H1 (cell line): Measurements from ENCODE around the gene ACTL7A. TPM values are rescaled to one million over a fixed set of nuclear protein-coding genes. Genes with fewer than 3 reads are reported as not detected.

Experiments used
- CTCF ChIA-PET: fragments of 300-600 bp; sonication (Branson Sonifier 250); formaldehyde crosslinking; loops from one replicate; lab custom pipeline; 2021; ENCODE audit not compliant: partially characterized antibody; lab: Charles Lee
- POLR2A ChIA-PET: fragments of 300-600 bp; sonication (Branson Sonifier 250); formaldehyde crosslinking; loops from one replicate; lab custom pipeline; 2021; ENCODE audit warnings: inconsistent platforms; ENCODE audit not compliant: partially characterized antibody; lab: Charles Lee
- DNase-seq, 2 experiments: peaks; one replicate each; pipeline versions ENCODE4 v3.0.0 to v3.0.0-alpha.2; 2010 to 2022; ENCODE audit warnings: low spot score in 2 of 2, low read depth in 1 of 2, mixed read lengths in 1 of 2
- FAIRE-seq: peaks from 2 replicates; lab custom pipeline; 2011; peaks lifted over from hg19 to GRCh38; lab: Jason Lieb, UNC
- H2AFZ ChIP-seq: 2 replicates; pipeline ENCODE4 v1.8.1; 2012; ENCODE audit warnings: low read length, inconsistent platforms
- H2AK5ac ChIP-seq: 2 replicates; pipeline ENCODE4 v1.6.1; 2013; ENCODE audit warnings: low read depth, low read length
- H2BK120ac ChIP-seq: replicated peaks from 2 replicates; pipeline ENCODE3; 2013; ENCODE audit warnings: low read depth, low read length, inconsistent platforms
- H2BK12ac ChIP-seq: 2 replicates; pipeline ENCODE4 v1.6.1; 2013; ENCODE audit warnings: low read depth, low read length
- H2BK15ac ChIP-seq: 2 replicates; pipeline ENCODE4 v1.6.1; 2013; ENCODE audit warnings: low read length
- H2BK20ac ChIP-seq: 2 replicates; pipeline ENCODE4 v1.6.1; 2013; ENCODE audit warnings: low read length
- H2BK5ac ChIP-seq: 2 replicates; pipeline ENCODE4 v1.6.1; 2013; ENCODE audit warnings: low read depth, low read length
- H3K14ac ChIP-seq: 2 replicates; pipeline ENCODE4 v1.6.1; 2013; ENCODE audit warnings: inconsistent platforms; ENCODE audit not compliant: insufficient read length
- H3K18ac ChIP-seq: 2 replicates; pipeline ENCODE4 v1.6.1; 2013; ENCODE audit warnings: low read length; ENCODE audit errors: extremely low read depth
- H3K23ac ChIP-seq: 2 replicates; pipeline ENCODE4 v1.6.1; 2013; ENCODE audit warnings: inconsistent platforms; ENCODE audit not compliant: insufficient read length
- H3K23me2 ChIP-seq: 2 replicates; pipeline ENCODE4 v1.6.1; 2013; ENCODE audit warnings: low read depth, low read length
- H3K27ac ChIP-seq: 2 replicates; pipeline ENCODE4 v1.6.1; 2011; ENCODE audit warnings: low read depth, low read length, inconsistent platforms
- H3K27me3 ChIP-seq, 4 experiments: replicated peaks in 1 of 4; 1 replicate in 1 of 4; 2 replicates in 3 of 4; pipeline versions ENCODE4 v1.6.1 to v1.8.1; 2011 to 2013; ENCODE audit warnings: low read length in 3 of 4, mild to moderate bottlenecking in 3 of 4, inconsistent platforms in 2 of 4, mixed read lengths in 2 of 4, moderate library complexity in 1 of 4; ENCODE audit not compliant: control insufficient read depth in 3 of 4, insufficient read depth in 3 of 4; ENCODE audit errors: extremely low read depth in 1 of 4
- H3K36me3 ChIP-seq, 4 experiments: 2 replicates each; pipeline versions ENCODE4 v1.6.1 to v1.8.1; 2011 to 2013; ENCODE audit warnings: mild to moderate bottlenecking in 4 of 4, low read length in 3 of 4, moderate library complexity in 2 of 4, control low read depth in 1 of 4, inconsistent platforms in 1 of 4; ENCODE audit not compliant: insufficient read depth in 4 of 4, control insufficient read depth in 2 of 4
- H3K4ac ChIP-seq: replicated peaks from 2 replicates; pipeline ENCODE3; 2013; ENCODE audit warnings: low read length, low read depth, mixed read lengths, inconsistent platforms; ENCODE audit not compliant: insufficient read length
- H3K4me1 ChIP-seq, 4 experiments: replicated peaks in 1 of 4; 1 replicate in 1 of 4; 2 replicates in 3 of 4; pipeline versions ENCODE4 v1.6.1 to v1.8.1; 2011 to 2013; ENCODE audit warnings: low read length in 3 of 4, inconsistent platforms in 2 of 4, mixed read lengths in 1 of 4; ENCODE audit not compliant: insufficient read depth in 4 of 4, control insufficient read depth in 3 of 4
- H3K4me2 ChIP-seq, 2 experiments: 2 replicates each; pipeline versions ENCODE4 v1.6.1 to v1.8.1; 2011 to 2013; ENCODE audit warnings: low read depth in 2 of 2, low read length in 2 of 2, control low read depth in 1 of 2, inconsistent platforms in 1 of 2, mild to moderate bottlenecking in 1 of 2; ENCODE audit not compliant: insufficient read depth in 1 of 2
- H3K4me3 ChIP-seq, 4 experiments: fragments of 200-600, 300-600 bp in 1 of 4; sonication (generic), shearing (Covaris generic), sonication (Bioruptor Twin) in 1 of 4; 2 replicates each; pipeline versions ENCODE4 v1.5.1 to v1.8.1; 2011 to 2016; ENCODE audit warnings: low read length in 4 of 4, low read depth in 3 of 4, control low read depth in 2 of 4, inconsistent platforms in 2 of 4, mild to moderate bottlenecking in 2 of 4, mixed read lengths in 1 of 4, moderate library complexity in 1 of 4; ENCODE audit not compliant: insufficient read depth in 2 of 4; ENCODE audit errors: extremely low read depth in 1 of 4
- H3K56ac ChIP-seq: replicated peaks from 2 replicates; pipeline ENCODE3; 2013; ENCODE audit warnings: low read depth, mild to moderate bottlenecking, mixed read lengths, low read length, inconsistent platforms; ENCODE audit not compliant: insufficient read length
- H3K79me1 ChIP-seq: 2 replicates; pipeline ENCODE4 v1.6.1; 2013; ENCODE audit warnings: low read depth, low read length, control low read depth
- H3K79me2 ChIP-seq, 2 experiments: 2 replicates each; pipeline versions ENCODE4 v1.6.1 to v1.8.1; 2012 to 2013; ENCODE audit warnings: low read length in 2 of 2, mild to moderate bottlenecking in 2 of 2, inconsistent platforms in 1 of 2; ENCODE audit not compliant: insufficient read depth in 2 of 2, control insufficient read depth in 1 of 2
- H3K9ac ChIP-seq, 4 experiments: replicated peaks in 1 of 4; 1 replicate in 1 of 4; 2 replicates in 3 of 4; pipeline versions ENCODE4 v1.6.1 to v1.8.1; 2011 to 2013; ENCODE audit warnings: low read depth in 3 of 4, low read length in 3 of 4, control low read depth in 2 of 4, mild to moderate bottlenecking in 2 of 4, moderate library complexity in 2 of 4, inconsistent platforms in 1 of 4; ENCODE audit errors: extremely low read depth in 1 of 4
- H3K9me3 ChIP-seq, 2 experiments: 2 replicates each; pipeline versions ENCODE4 v1.6.1 to v1.8.1; 2012 to 2013; ENCODE audit warnings: mild to moderate bottlenecking in 2 of 2, moderate library complexity in 2 of 2, control low read depth in 1 of 2, inconsistent platforms in 1 of 2, low read depth in 1 of 2, low read length in 1 of 2, mixed read lengths in 1 of 2; ENCODE audit not compliant: insufficient read depth in 2 of 2
- H4K20me1 ChIP-seq, 2 experiments: replicated peaks in 1 of 2; 2 replicates each; pipeline versions ENCODE3 to v1.8.1; 2011 to 2013; ENCODE audit warnings: inconsistent platforms in 2 of 2, low read length in 2 of 2, mild to moderate bottlenecking in 1 of 2; ENCODE audit not compliant: insufficient read depth in 2 of 2, control insufficient read depth in 1 of 2
- H4K5ac ChIP-seq: 2 replicates; pipeline ENCODE4 v1.6.1; 2013; ENCODE audit warnings: low read length, low read depth, mixed read lengths, inconsistent platforms; ENCODE audit not compliant: insufficient read length
- H4K8ac ChIP-seq: 2 replicates; pipeline ENCODE4 v1.8.0; 2013; ENCODE audit warnings: mild to moderate bottlenecking, moderate library complexity, low read length, inconsistent platforms; ENCODE audit not compliant: insufficient read depth; ENCODE audit errors: extremely low read depth
- H4K91ac ChIP-seq: replicated peaks from 2 replicates; pipeline ENCODE3; 2013; ENCODE audit warnings: low read length, mixed read lengths, inconsistent platforms; ENCODE audit not compliant: insufficient read length
- SP1 ChIP-seq: IDR thresholded peaks from 2 replicates; pipeline ENCODE4 v1.6.1; 2011; ENCODE audit warnings: low read depth, low read length
- WGBS, 2 experiments: shearing (Covaris generic) in 1 of 2; methylation state at CpG; one replicate each; pipeline versions ENCODE4 v1.1.6 to v1.1.7; 2013 to 2015; ENCODE audit warnings: low lambda C conversion rate in 2 of 2, mixed read lengths in 2 of 2, inconsistent platforms in 1 of 2, low coverage in 1 of 2, missing lambda C conversion rate in 1 of 2; ENCODE audit not compliant: insufficient replicate concordance in 2 of 2, insufficient coverage in 1 of 2, insufficient read length in 1 of 2; ENCODE audit errors: extremely low coverage in 1 of 2, missing lambda C conversion rate in 1 of 2; 5-methylcytosine and 5-hydroxymethylcytosine counted together
- polyA plus RNA-seq, 7 experiments: library from polyadenylated mRNA; depleted of rRNA in 3 of 7; stranded (reverse) in 5 of 7; unstranded in 2 of 7; fragments of >200 nt in 5 of 7; fragments of 200-250 nt in 2 of 7; gene quantifications; 1 replicate in 5 of 7; 2 replicates in 1 of 7; 4 replicates in 1 of 7; pipeline versions ENCODE4 v1.2.1 to v1.2.3, GENCODE V29; 2011 to 2013; ENCODE audit warnings: missing spikeins in 2 of 7, mixed read lengths in 2 of 7
- total RNA-seq: library from RNA; stranded (reverse); fragmentation: NEBNext Ultra II Directional; extraction: Animal tissue kit (Norgen Biotek cat#: 25700); gene quantifications from 2 replicates; pipeline ENCODE4 v1.2.1, GENCODE V29; 2021

The ACTL7A gene
- total and polyA plus RNA-seq, 2 of the 8 experiments (the other 6 are each of a cell fraction or from before 2014, with no cell fraction given) = not detected

GRCh38 chr9:108877524-108877923, 15.5 kb downstream of the ACTL7A start:
- H3K4ac ChIP-seq = no peak overlapping the region
- POLR2A ChIA-PET = no interaction called here
- H3K4me3 ChIP-seq = no peak overlapping the region
- no peak overlapping the region for H2AK5ac ChIP-seq
- no peak overlapping the region for H4K8ac ChIP-seq
- CTCF ChIA-PET = interaction anchor here (0.6 to 1.3 kb wide), 4 partner anchors 24 to 562 kb away, joined by 3 to 4 read pairs (median 3); no protein-coding TSS in a partner anchor
- no peak overlapping the region for H3K18ac ChIP-seq
- H3K4me1 ChIP-seq = no peaks in the 10 kb centered on the region
- no peak overlapping the region for H2BK12ac ChIP-seq
- H3K23me2 ChIP-seq = no peaks in the 10 kb centered on the region
- H3K27me3 ChIP-seq = no peaks in the 10 kb centered on the region
- DNase-seq (no peak), FAIRE-seq (no peak)
- no peak overlapping the region for H2BK15ac ChIP-seq
- no peak overlapping the region for H3K9ac ChIP-seq
- no peaks in the 10 kb centered on the region for H4K20me1 ChIP-seq
- no peaks in the 10 kb centered on the region for H3K79me1 ChIP-seq
- no peaks in the 10 kb centered on the region for H3K79me2 ChIP-seq
- no peak overlapping the region for H2BK20ac ChIP-seq
- H3K27ac ChIP-seq = no peak overlapping the region
- no peak overlapping the region for H3K14ac ChIP-seq
- 94% methylated on average over 2 of the region's 2 CpGs; no CpG with 5 or more reads in 1 of the 2 experiments for WGBS, 2 experiments
- no peak overlapping the region for H2AFZ ChIP-seq
- no peak overlapping the region for H4K5ac ChIP-seq
- no peak overlapping the region for H2BK5ac ChIP-seq
- H3K36me3 ChIP-seq = peaks cover 5 to 48% (median 32%) of the 10 kb centered on the region in 4 experiments
- H3K9me3 ChIP-seq = no peaks in the 10 kb centered on the region
- no peak overlapping the region for H3K23ac ChIP-seq
- H3K4me2 ChIP-seq = no peak overlapping the region
- no peak overlapping the region for H3K56ac ChIP-seq
- H4K91ac ChIP-seq = no peak overlapping the region
- H2BK120ac ChIP-seq = no peak overlapping the region
- TF ChIP-seq SP1 = no peak
